Activated naive CD8-positive, alpha-beta T cell treated with anti-CD3 and anti-CD28 coated beads for 36 hours (primary cell): Measurements from ENCODE around the gene WAC. TPM values are rescaled to one million over a fixed set of nuclear protein-coding genes. Genes with fewer than 3 reads are reported as not detected.

Experiments used
- total RNA-seq, 2 experiments: library from RNA; stranded (reverse); gene quantifications; one replicate each; pipeline ENCODE4 v1.2.3, GENCODE V29; 2021

WAC gene
- total RNA-seq, 2 experiments from 2014 or later = 123 to 126 TPM

Other genes starting within 250 kb of the WAC start
- gene MPP7, start 230.1 kb upstream of the WAC start, total RNA-seq = 10 to 100 TPM; 11.0 to 12.3 TPM
- gene BAMBI, start 144.4 kb downstream of the WAC start, total RNA-seq = under 1 TPM; 0.44 to 0.68 TPM